Stimulated activated CD4-positive, alpha-beta T cell treated with anti-CD3 and anti-CD28 coated beads, Interleukin-12 subunit alpha, Interleukin-12 subunit beta, amount 100 ng/mL, for 4 hours (primary cell): ENCODE data around the gene ACHE.

Source experiments
- DNase-seq: peaks from one replicate; pipeline ENCODE4 v3.0.0-alpha.2; 2020

The ACHE gene

DNA sequence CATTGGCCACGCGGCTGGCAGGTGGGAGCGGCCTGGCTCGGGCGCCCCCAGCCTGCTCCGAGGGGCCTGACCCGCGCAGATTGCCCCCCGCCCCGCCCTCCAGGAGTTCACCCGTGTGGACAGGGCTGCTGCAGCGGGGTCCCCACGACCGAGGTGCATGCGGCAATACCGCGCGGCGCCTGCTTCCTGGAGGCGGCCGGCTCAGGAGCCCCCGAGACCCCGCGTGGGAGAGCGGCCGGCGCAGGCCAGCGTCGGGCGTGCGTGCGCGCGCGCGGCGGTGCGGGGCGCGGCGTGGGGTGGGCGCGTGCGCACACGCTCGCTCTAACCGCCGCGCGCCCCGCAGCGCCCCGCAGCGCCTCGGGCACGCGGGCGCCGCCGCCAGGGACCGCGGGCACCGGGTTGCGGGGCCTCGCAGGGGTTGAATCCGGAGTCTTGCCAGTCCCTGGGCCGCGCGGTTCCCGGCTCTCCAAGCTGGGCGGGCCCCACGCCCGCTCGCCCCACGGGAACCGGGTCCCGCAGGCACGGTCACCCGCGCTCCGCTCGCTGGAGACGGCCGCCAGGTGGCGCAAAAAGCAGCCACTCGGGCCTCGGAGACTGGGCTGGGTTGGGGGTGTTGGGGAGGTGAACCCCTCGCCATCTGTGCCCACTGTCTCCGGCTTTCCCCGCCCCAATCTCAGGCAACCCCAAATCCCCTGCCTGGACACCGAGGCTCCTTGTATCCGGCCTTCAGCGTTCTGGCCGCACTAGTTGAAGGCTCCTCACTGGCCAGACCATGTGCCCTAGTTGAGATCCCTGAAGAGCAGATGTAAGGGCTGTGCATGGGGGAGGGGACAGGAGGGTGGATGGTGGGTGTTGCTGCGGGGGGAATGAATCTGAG lies 1.3 kb upstream of the ACHE start:
- peak; percentile 73 for DNase-seq

DNA sequence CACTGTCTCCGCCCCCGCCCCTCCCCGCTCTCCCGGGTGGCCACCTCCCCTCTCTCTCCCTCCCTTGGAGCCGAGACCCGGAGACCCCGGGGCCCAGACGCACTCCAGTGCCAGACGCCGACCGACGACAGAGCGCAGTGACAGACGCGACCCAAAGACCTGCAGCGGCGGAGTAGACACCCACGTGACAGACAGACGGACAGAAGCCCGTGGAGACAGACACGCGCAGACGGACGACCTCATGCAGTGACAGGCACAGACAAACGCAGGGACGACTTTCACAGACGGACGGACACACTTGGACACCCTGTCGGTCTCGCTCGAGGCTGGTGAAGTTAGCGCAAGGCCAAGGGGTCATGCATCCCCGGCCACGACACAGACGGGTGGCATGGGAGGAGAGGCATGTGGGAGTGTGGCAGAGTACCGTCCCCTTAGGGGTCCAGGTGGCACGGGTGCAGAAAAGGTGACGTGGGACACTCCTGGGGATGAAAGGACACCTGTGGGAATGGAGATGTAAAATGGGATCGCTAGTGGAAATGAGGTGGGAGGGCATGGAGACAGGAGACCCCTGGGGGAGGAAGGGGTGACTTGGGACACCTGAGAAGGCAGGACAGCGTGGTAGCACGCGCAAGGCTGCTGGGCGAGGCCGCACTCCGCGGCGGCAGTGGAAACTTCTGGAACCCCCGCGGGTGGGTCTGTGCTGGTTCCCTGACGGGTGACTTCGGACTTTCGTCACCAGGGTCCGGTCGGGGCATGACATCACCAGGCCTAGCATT lies 456 bp upstream of the ACHE start:
- DNase-seq, result no peak

DNA sequence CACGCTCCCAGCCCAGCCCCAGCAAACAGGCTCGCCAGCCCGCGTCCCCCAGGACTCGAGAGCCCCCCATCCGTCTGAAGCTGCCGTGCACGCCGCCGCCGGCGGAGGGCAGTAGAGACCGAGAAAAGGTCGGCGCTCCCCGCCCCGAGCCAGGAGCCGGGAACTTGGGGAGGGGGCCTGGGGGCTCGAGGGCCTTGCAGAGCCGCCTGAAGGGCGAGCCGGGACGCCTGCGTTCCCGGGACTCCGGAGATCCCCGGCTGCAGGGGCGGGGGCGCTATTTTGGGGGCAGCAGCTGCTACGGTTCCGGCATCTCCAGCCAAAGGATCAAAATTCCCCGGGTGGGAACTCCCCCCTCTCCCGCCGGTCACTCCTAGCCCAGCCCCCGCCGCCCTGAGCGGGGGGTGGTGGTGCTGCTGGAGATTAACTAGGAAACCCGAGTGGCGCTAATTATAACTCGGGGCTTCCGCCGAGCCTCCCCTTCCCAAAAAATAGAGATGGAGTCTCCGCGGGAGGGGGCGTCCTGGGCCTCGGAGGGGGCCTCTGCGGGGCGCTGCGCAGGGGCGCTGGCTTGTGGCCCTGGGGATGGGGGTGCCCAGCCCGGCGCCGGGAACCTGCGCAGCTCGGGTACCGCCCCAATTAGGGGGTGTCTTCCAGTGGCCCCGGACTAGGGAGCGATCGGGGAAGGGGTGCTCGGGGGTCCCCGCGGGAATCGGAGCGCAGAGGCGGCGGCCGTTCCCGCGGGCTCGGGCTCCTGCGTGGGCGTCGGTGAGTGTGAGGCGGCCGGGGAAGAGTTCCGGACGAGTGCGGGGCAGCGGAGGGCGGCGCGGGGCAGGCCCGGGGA lies 608 bp downstream of the ACHE start:
- DNase-seq, result peak; percentile 62

DNA sequence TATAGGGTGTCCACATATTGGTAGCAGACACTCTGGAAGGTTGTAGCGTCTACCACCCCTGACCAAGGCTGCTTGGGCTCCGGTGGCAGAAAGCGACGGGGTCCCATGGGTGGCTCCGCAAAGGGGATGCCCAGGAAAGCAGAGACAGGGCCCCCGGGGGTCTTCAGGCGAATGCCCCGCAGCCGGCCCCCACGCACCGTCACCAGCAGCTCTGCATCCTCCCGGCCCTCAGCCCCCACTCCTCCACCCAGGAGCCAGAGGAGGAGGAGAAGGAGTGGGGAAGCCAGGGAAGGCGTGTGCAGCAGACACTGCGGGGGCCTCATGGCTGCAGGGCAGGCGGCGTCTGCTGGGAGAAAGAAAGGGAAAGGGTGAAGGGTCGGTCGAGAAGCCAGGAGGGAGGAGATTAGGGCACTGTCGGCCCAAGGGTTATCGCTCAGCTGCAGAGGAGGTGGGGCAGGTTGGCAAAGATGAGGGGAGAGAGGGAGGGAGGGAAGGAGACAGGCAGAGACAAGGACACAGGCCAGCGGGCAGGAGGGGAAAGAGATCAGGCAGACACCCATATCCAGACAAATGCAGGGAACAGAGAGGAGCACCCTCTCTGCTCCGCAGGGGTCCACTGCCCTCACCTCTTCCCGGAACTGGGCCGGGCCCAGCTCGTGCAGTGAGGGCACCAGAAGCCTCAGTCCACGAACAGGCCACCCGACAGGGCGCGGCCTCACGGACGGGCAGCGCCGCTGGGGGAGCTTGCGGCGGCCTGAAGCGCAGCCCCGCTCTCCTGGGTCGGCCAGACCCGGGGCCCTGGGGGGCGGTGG lies 1.6 kb downstream of the ACHE start:
- no peak for DNase-seq

DNA sequence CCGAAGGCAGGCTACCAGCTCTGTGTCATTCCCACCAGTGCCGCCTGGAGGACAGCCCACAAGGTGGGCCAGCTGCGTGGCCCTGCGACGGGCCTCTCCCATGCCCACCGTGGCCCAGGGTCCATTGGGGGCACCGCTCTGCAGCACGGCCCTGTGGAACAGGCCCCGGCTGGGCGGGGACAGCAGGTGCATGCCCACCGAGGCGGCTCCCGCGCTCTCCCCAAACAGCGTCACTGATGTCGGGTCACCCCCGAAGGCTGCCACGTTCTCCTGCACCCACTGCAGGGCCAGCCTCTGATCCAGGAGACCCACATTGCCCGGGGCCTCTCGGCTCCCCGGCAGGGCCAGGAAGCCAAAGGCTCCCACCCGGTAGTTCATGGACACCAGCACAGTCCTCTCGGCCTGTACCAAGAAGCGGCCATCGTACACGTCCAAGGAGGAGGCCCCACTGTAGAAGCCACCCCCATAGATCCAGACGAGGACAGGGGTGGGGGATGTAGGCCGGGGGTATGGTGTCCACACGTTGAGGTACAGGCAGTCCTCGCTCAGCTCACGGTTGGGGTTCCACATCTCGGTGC lies 2.3 kb downstream of the ACHE start:
- no peak for DNase-seq

DNA sequence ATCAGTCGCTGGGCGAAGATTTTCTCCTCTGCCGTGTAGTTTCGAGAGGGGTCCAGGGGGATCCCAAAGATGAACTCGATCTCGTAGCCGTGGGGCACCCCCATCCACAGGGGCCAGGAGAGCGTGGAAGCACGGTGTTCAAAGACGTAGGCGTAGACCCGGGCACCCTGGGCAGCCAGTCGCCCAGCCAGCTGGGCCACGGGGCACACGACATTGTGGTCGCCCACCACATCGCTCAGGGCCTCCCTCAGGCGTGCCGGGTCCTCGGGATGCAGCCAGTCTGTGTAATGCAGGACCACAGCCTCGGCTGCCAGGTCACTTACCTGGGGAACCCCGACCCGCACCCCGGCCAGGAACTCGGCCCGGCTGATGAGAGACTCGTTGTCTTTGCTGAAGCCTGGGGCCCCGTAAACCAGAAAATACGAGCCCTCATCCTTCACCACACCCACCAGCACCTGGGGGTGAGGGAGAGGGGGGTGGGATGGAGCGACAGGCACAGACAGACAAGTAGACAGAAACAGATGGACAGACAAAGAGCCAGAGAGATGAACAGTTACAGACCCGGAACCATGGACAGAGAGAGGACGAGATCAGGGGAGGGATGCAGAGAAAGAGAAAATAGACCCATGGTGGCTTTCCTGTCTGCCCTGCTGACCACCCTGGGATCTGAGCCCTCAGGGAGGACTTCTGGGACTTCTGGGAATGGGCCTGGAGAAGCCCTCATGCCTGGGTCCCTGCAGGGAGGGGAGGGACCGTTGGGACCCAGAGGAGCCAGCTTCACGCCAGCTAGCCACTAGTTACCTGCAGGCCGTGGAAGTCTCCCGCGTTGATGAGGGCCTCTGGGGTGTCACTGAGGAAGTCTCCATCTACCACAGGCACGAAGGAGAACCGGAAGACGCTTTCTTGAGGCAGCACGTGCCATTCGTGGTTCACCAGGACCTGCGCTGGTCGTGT lies 3.0 kb downstream of the ACHE start:
- no peak for DNase-seq

DNA sequence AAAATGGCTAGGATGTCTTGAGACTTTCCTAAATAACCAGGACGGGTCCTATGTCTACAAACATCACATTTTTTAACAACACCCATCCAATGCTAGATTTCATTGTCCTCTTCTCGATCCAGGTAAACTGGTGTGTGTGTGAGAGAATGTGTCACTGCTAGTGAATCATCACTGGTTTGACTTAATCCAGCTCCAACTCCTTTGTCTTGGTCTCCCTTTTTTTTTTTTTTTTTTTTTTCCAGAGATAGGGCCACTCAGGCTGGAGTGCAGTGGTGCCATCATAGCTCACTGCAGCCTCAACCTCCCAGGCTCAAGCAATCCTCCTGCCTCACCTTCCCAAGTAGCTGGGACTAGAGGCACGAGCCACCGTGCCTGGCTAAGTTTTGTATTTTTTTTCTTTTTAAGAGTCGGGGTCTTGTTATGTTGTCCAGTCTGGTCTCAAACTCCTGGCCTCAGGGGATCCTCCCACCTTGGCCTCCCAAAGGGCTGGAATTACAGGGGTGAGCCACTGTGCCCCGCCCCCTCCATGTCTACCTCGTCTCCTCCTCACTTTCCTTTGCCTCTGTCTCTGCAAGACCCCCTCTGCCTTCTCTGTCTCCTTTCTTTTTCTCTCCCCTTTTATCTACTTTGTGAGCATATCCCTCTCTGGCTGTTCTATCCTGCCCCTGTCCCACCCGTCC lies 4.0 kb downstream of the ACHE start:
- no peak for DNase-seq

DNA sequence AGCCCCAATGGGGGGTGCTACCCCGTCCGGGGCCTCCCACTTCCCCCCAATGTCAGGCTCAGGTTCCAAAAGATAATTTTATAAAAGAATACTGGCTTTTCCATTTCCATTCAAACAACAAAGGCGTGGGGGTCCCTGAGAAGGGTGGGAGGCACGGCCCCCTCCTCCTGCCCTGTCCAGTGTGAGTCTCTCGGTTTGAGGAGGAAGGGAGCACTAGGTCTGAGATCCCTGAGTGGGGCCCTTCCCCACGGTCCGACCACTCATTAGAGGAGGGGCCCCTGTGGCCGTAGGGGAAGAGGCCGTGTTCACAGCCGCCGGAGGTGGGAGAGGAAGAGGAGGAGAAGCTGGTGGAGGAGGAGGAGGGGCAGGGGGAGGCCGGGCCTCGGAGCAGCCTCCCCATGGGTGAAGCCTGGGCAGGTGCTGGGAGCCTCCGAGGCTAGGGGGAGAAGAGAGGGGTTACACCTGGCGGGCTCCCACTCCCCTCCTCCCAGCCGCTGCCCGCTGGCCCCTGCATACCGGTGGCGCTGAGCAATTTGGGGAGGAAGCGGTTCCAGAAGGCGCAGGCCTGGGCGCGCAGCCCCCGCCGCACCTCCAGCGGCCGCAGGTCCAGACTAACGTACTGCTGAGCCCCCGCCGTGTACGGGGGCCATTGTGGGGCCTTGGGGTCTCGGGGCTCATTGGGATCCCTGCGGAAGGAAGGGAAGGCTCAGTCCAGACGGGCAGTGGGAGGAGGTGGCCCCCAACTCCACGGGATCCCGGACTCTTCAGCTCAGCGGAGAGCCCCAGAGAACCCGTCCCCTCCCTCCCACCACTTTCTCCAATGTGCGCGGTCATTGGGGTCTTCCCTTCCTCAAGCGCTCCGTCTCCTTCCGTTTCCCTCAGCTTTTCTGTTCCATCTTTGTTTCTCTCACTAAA lies 4.8 kb downstream of the ACHE start:
- no peak for DNase-seq

DNA sequence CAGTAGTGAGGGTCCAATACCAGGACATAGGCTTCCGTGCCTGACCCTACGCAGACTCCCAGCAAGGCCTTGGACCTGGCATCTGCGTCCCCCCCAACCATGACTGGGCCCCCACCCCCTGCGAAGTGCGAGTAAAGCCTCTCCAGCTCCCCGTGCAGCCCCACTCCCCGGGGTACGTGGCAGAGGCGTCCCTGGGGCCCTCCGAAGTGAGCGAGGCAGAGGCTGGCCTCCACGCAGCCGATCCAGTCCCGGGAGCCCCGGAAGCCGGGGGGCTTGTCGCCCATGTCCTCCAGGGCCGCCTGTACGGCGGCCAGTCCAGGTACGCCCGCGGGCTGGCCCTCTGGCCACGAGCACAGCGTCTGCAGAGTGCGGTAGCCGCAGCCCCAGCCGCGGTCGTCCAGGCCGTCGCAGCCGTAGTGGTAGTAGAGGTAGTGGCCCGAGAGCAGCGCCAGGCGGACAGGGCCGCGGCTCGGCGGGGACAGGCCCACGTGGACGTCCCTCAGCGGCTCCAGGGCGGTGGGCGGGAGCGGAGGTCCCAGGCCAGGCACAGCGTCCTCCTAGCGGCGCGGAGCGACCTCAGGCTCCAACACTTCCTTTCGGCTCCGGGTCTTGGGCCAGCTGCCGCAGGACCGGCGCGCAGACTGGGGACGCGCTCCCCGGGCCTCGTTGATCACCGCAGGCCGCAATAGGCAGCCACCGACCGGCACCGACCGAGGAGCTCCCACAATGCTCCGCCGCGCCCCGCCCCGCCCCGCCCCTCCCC lies 6.5 kb downstream of the ACHE start, which contains the start of gene UFSP1:
Gene UFSP1, minus strand, starts transcription at position 728 of the 763 bp plus-strand sequence. Its CDS starts 444 bp downstream, at position 284.
- no peak for DNase-seq

DNA sequence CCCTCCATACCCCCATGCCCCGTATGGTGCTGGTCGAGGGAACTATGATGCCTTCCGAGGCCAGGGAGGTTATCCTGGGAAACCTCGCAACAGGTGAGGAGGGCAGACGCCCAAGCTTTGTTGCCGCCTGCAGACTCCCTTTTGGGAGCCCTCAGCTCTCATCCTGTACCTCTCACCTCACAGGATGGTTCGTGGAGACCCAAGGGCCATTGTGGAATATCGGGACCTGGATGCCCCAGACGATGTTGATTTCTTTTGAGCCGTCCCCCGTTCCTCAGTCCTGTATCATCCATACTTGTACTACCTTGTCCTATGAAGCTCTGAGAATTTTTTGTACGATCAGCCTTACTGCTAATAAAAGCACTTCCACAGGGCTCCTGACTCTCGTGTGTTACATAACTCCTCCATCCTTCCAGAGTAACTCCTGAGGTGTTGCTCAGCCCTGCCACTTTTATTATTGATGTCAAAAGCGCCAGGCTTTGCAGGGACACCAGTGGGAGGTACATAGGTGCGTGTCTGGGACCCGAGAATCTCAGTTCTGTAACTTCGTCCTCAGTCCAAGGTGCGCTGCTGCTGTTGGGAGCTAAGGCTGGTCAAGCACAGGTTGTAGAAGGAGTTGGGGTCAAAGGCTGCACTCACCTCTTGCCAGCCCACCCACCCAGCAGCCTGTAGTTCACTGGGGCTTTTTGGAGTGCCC lies 7.2 kb downstream of the ACHE start:
- DNase-seq, result no peak

DNA sequence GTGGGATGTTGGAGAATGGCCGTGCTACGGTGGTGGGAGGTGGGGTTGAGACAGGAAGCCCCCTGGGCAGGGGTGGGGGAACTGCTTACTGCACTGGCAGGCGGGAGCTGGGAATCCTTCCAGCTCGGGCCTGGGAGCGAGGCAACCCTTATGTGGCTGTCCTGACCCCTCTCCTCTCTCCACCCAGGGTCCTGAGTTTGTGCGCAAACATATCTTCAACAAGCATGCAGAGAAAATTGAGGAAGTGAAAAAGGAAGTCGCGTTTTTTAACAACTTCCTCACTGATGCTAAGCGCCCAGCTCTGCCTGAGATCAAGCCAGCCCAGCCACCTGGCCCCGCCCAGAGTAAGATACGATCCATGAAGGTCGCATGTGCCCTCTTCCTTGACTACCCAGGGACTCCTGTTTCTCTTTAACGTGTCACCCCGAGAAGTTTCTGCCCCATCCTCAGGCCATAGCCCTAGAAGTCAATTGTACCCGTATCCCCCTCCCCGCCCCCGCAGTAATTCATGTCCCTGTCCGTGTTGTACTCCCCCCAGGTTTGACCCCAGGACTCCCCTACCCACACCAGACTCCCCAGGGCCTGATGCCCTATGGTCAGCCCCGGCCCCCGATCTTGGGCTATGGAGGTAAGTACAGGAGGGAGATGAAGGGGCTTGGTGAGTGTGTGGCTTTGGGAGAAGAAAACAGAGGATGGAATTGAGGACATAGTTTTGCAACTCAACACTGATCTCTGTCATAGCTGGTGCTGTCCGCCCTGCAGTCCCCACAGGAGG lies 8.0 kb downstream of the ACHE start:
- DNase-seq, result peak; percentile 45

DNA sequence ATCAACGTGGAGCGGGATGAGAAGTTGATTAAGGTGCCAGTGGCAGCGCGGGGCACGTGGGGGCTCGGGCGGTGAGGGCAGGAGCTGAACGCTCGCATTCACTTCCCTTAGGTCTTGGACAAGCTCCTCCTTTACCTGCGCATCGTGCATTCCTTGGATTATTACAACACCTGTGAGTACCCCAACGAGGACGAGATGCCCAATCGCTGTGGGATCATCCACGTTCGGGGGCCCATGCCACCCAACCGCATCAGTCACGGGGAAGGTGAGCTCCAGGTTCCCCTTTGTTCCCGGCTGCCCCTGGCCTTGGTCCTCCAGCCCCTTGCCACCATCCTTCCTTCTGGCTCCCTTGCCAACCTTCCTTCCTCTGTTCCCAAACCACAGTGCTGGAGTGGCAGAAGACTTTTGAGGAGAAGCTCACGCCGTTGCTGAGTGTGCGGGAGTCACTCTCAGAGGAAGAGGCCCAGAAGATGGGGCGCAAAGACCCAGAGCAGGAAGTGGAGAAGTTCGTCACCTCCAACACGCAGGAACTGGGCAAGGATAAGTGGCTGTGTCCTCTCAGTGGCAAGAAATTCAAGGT lies 8.7 kb downstream of the ACHE start:
- DNase-seq, result no peak

DNA sequence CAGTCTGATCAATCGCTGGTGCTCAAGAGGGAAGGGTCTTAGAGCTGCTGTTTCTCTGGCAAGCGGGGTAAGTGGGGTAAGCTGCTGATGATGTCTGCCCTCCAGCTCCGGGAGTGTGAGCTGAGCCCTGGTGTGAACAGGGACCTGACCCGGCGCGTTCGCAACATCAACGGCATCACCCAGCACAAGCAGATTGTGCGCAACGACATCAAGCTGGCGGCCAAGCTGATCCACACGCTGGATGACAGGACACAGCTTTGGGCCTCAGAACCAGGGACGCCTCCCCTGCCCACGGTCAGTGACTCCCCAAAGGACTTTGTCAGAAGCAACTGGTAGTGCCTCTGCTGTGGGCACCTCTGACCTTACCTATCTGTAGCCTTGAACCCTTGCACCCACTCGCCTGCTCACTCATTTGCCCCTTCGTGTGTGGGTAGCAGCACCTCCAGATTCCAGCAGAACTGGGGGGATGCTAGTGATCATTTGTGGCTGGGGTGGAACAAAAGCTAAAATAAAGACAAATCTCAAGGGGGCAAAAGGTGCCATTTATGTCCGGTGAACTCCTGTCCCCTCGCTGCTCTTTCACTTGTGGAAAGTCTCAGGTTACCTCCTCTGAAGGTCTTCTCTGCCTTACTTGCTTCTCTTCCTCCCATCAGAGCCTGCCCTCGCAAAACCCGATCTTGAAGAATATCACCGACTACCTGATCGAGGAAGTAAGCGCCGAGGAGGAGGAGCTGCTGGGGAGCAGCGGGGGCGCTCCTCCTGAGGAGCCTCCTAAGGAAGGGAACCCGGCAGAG lies 9.3 kb downstream of the ACHE start:
- no peak for DNase-seq

DNA sequence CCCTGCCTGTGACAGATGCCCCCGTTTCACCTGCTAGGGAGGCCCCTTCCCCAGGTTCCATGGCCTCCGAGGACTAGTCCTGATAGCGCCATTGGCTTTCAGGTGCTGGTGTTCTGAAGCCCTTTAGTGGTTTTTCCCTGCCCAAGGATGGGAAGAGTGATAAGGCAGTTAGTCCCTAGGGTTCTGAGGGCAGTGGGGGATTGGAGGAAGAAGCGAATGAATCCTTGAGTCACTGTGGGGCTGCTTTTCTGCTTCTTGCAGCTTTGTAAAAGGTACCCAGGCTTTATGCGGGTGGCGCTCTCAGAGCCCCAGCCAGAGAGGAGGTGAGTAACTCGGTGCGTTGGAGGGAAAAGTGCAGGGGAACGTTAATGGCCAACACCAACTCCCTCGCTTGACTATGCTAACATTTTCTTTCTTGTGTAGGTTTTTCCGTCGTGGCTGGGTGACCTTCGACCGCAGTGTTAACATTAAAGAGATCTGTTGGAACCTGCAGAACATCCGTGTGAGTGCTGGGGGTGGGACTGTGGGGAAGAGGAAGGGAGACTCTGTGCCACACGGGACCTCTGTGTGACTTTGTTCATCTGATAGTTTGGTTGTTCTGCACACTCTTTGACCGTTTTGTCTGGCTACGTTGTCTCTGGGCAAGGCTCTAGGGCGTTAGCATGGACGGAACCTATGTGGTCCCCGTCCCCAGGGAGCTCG lies 10.1 kb downstream of the ACHE start:
- no peak for DNase-seq
